Upper lobe of left lung (tissue), 4 donors: Measurements from ENCODE around the gene KRTCAP2.

Experiments
- EP300 ChIP-seq, 4 donors: sonication (generic); formaldehyde crosslinking; IDR thresholded peaks; one replicate each; pipeline ENCODE4 v1.5.1; 2017; ENCODE audit warnings: antibody characterized with exemption in 4 of 4, control low read depth in 2 of 4
- POLR2A ChIP-seq, 4 donors: fragments of 450-650 bp; IDR thresholded peaks; one replicate each; pipeline ENCODE4 v1.5.1; 2016 to 2017; ENCODE audit warnings: antibody characterized with exemption in 4 of 4, mild to moderate bottlenecking in 2 of 4
- POLR2AphosphoS5 ChIP-seq, 2 donors: sonication (generic); formaldehyde crosslinking; IDR thresholded peaks; one replicate each; pipeline ENCODE4 v1.5.1; 2017; ENCODE audit warnings: antibody characterized with exemption in 2 of 2
- TF ChIP-seq, protein P1 (sequence below), 6 experiments: fragments of 450-650 bp in 4 of 6; fragments of 200-600 bp in 2 of 6; sonication (generic) in 2 of 6; IDR thresholded peaks; one replicate each; pipeline ENCODE4 v1.5.1; 2016 to 2019; ENCODE audit warnings: antibody characterized with exemption in 6 of 6

DNA sequence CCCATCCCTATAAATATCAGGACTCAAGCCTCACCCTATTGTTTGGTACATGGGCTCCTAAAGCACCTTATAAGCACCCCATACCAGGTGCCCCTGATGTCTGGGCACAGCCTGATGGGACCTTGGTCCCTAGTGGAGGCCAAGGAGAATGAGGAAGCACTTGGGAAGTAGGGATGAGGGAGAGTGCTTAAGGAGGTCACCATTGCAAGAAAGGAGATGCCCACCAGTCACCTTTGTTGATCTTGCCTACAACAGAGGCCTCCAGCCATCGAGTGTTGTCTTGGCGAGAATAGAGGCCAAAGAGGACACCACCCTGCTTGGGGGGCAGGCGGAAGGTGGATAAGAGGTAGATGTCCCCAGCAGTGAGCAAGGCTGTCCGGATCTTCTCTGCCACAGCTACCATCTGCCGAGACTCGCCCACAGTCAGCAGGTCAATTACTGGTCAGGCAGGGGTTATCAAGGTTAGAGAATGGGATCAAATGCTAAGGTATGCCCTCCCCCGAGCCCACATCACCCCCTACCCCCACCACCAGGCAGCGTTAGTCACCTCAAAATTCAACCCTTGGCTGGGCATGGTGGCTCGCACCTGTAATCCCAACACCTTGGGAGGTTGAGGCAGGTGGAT is 33.0 kb upstream of the KRTCAP2 start:
- TF ChIP-seq EP300 (IDR thresholded peaks at IDR 0.05) (no peak), POLR2AphosphoS5 (IDR thresholded peaks at IDR 0.05) (no peak), POLR2A (IDR thresholded peaks at IDR 0.05) (no peak)
- TF ChIP-seq, protein P1, sequence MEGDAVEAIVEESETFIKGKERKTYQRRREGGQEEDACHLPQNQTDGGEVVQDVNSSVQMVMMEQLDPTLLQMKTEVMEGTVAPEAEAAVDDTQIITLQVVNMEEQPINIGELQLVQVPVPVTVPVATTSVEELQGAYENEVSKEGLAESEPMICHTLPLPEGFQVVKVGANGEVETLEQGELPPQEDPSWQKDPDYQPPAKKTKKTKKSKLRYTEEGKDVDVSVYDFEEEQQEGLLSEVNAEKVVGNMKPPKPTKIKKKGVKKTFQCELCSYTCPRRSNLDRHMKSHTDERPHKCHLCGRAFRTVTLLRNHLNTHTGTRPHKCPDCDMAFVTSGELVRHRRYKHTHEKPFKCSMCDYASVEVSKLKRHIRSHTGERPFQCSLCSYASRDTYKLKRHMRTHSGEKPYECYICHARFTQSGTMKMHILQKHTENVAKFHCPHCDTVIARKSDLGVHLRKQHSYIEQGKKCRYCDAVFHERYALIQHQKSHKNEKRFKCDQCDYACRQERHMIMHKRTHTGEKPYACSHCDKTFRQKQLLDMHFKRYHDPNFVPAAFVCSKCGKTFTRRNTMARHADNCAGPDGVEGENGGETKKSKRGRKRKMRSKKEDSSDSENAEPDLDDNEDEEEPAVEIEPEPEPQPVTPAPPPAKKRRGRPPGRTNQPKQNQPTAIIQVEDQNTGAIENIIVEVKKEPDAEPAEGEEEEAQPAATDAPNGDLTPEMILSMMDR (IDR thresholded peaks at IDR 0.05) = no peak
